T-helper 1 cell treated with Interleukin-12 subunit alpha and Interleukin-12 subunit beta and Interleukin-4 antibody, amounts not matched to agents 30 μg/mL and 1 μg/mL, for 36 hours (primary cell): ENCODE measurements around the gene THADA.

Experiments
- H3K27ac Mint-ChIP-seq: one replicate; pipeline ENCODE4 v1.8.0; 2021; ENCODE audit warnings: mild to moderate bottlenecking, mixed read lengths
- H3K27me3 Mint-ChIP-seq: one replicate; pipeline ENCODE4 v1.8.0; 2021; ENCODE audit warnings: low read depth, mixed read lengths
- H3K36me3 Mint-ChIP-seq: one replicate; pipeline ENCODE4 v1.8.0; 2021; ENCODE audit warnings: low read depth, mixed read lengths
- H3K4me1 Mint-ChIP-seq: one replicate; pipeline ENCODE4 v1.8.0; 2021; ENCODE audit warnings: low read depth, mixed read lengths
- H3K4me3 Mint-ChIP-seq: one replicate; pipeline ENCODE4 v1.8.0; 2021; ENCODE audit warnings: mild to moderate bottlenecking, moderate library complexity, mixed read lengths
- H3K9me3 Mint-ChIP-seq: one replicate; pipeline ENCODE4 v1.8.0; 2021; ENCODE audit warnings: mixed read lengths

Gene THADA

DNA sequence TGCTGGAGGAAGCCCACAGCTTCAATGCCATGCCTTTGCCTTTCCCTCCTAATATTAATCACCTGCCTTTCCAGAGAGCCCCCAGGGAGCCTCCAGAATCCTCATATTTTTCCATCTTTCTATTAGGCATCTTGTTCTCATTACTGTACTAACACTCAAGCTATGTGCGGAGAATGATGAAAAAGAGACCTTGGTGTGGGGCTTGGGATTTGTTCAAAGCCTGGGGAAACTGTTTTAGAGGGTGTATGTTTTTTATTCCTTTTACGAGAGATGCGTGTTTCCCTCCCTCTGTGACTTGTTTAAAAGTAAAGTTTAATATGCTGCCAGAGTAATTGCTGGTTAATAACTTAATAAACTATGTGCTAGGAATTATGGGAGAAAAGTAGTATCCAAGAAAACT, 267.0 kb downstream of the THADA start:
- no peaks in the 10 kb centered on the region for H3K27me3 Mint-ChIP-seq
- H3K9me3 Mint-ChIP-seq = no peaks in the 10 kb centered on the region
- H3K4me3 Mint-ChIP-seq = no peak overlapping the region
- no peak overlapping the region for H3K27ac Mint-ChIP-seq
- H3K36me3 Mint-ChIP-seq = peaks cover 12% of the 10 kb centered on the region
- H3K4me1 Mint-ChIP-seq = peaks cover 1% of the 10 kb centered on the region

DNA sequence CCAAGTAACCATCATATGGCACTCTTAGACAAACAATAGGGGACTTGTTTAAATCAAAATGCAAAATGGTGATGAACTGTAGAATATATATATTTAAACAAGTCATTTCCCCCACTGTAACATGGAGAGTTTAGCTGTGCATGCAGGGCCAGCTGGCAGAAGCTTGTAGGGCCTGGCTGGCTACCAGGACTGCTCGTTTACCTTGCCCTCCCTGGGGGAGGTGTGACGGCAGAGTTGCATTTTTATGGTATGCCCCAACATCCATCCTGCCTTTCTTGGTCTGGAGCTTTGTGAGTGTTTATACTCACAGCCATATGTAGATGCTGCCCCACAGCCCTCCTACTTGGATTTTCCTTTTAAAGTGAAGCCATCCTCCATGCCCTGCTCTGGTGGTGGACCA, 267.7 kb downstream of the THADA start:
- H3K9me3 Mint-ChIP-seq = no peaks in the 10 kb centered on the region
- no peak overlapping the region for H3K4me3 Mint-ChIP-seq
- H3K4me1 Mint-ChIP-seq = peaks cover 1% of the 10 kb centered on the region
- no peak overlapping the region for H3K27ac Mint-ChIP-seq
- peaks cover 12% of the 10 kb centered on the region for H3K36me3 Mint-ChIP-seq
- H3K27me3 Mint-ChIP-seq = no peaks in the 10 kb centered on the region

- H3K9me3 Mint-ChIP-seq = no peaks in the 10 kb centered on the region
- H3K4me1 Mint-ChIP-seq = peaks cover 1% of the 10 kb centered on the region
- no peaks in the 10 kb centered on the region for H3K27me3 Mint-ChIP-seq
- no peak overlapping the region for H3K27ac Mint-ChIP-seq
- no peak overlapping the region for H3K4me3 Mint-ChIP-seq
- peaks cover 9% of the 10 kb centered on the region for H3K36me3 Mint-ChIP-seq
Measured at GRCh38 chr2:43327119-43327518, 268.7 kb downstream of the THADA start.

DNA sequence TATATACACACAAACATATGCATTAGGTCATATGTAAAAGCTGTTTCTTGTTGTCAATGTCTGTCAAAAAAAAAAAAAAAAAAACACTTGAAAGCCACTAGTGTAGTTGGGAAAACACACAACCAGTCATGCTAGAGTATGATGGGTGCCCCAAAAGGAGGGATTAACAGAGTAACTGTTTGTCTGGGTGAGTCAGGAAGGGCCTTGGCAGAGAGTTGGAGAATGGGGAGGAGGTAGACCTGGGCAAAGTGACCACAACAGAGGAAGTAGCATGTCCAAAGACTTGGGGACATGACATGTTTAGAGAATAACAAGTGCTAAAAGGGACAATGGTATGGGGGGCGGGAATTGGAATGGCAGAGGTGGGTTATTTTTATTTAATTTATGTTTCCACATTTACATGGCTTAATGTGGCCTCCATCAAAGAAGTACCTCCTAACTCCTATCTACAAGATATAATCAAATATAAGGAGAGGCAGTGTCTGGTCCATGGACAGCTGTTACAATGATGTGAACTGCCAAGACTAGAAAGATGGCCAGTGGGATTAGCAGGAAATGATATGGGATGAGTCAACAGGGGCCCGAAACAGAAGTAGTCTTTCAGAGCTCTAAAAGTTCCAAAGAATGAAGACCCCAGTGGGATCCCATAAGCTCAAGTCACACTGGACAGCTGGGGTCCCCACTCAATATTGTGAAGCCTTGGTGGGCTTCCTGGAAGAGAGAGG, 269.6 kb downstream of the THADA start:
- H3K27me3 Mint-ChIP-seq = no peaks in the 10 kb centered on the region
- H3K4me3 Mint-ChIP-seq = no peak overlapping the region
- H3K9me3 Mint-ChIP-seq = no peaks in the 10 kb centered on the region
- H3K36me3 Mint-ChIP-seq = peaks cover 7% of the 10 kb centered on the region
- H3K27ac Mint-ChIP-seq = no peak overlapping the region
- peaks cover 1% of the 10 kb centered on the region for H3K4me1 Mint-ChIP-seq

- H3K27ac Mint-ChIP-seq = no peak overlapping the region
- H3K4me3 Mint-ChIP-seq = no peak overlapping the region
- peaks cover 7% of the 10 kb centered on the region for H3K36me3 Mint-ChIP-seq
- H3K9me3 Mint-ChIP-seq = no peaks in the 10 kb centered on the region
- H3K4me1 Mint-ChIP-seq = peaks cover 1% of the 10 kb centered on the region
- H3K27me3 Mint-ChIP-seq = no peaks in the 10 kb centered on the region
Measured at GRCh38 chr2:43325107-43325811, 270.6 kb downstream of the THADA start.

- Mint-ChIP-seq H3K36me3 (peaks cover 9% of the 10 kb centered on the region), H3K27ac (no peak overlapping the region), H3K4me3 (no peak overlapping the region), H3K4me1 (peaks cover 1% of the 10 kb centered on the region), H3K27me3 (no peaks in the 10 kb centered on the region), H3K9me3 (no peaks in the 10 kb centered on the region)
Measured at GRCh38 chr2:43324259-43325106, 271.4 kb downstream of the THADA start.

DNA sequence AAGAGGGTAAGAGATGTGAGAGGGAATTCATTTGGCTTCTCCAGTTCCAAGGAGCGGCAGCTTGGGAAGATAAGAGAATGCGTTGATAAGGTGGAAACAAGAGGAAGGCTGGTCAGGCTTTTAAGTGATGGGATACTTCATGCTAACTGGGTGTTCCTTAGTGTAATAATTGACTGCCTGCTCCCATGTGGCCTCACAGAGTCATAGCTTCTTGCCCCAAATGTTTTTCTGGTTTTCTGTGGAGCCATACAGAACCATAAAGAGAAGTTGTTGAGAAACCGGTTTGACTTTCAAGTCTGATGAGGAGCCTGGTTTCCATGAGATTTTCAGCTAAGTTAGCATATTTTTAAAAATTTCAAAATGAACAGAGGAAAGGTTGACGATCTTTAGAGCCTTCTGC, 272.0 kb downstream of the THADA start:
- no peaks in the 10 kb centered on the region for H3K27me3 Mint-ChIP-seq
- H3K27ac Mint-ChIP-seq = no peak overlapping the region
- H3K9me3 Mint-ChIP-seq = no peaks in the 10 kb centered on the region
- H3K36me3 Mint-ChIP-seq = peaks cover 9% of the 10 kb centered on the region
- H3K4me1 Mint-ChIP-seq = peaks cover 1% of the 10 kb centered on the region
- no peak overlapping the region for H3K4me3 Mint-ChIP-seq

DNA sequence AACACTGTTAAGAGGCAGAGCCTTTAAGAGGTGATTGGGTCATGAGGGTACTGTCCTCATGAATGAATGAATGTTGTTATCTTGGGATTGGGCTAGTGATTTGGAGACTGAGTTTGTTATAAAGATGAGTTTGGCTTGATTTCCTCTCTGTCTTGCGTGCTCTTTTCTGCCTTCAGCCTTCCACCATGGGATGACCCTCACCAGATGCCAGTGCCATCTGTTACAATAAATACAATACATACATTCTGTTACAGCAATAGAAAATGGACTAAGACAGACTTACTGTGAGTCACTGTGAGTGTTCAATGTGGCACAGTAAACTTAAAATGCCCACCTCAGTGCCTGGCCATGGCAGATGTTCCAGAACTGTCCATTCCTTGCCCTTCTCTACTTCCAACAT, 274.4 kb downstream of the THADA start:
- Mint-ChIP-seq H3K27me3 (no peaks in the 10 kb centered on the region), H3K4me1 (peaks cover 1% of the 10 kb centered on the region), H3K9me3 (no peaks in the 10 kb centered on the region), H3K4me3 (no peak overlapping the region), H3K36me3 (peaks cover 7% of the 10 kb centered on the region), H3K27ac (no peak overlapping the region)

GRCh38 chr2:43319541-43319940, 276.3 kb downstream of the THADA start:
- Mint-ChIP-seq H3K4me3 (no peak overlapping the region), H3K4me1 (peaks cover 6% of the 10 kb centered on the region), H3K36me3 (peaks cover 6% of the 10 kb centered on the region), H3K9me3 (no peaks in the 10 kb centered on the region), H3K27ac (no peak overlapping the region), H3K27me3 (no peaks in the 10 kb centered on the region)

DNA sequence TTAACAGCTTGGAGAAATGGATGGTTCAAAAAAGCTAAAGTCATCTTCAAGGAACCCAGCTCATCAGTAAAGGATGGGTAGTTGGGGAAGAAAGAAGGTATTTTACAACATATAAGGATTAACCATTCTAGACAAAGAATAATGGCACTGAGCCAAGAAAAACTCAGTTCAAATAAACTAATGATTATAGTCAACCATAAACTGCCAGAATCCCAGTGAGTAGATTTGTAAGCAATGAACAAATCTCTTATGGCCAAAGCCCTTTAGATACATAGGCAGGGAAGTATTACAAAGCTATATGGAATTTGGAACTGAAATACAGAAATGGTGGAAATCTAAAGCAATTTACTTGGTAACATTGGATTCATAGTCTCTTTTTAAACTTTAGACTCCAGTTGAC, 277.0 kb downstream of the THADA start:
- no peak overlapping the region for H3K4me3 Mint-ChIP-seq
- peaks cover 6% of the 10 kb centered on the region for H3K4me1 Mint-ChIP-seq
- no peak overlapping the region for H3K27ac Mint-ChIP-seq
- H3K9me3 Mint-ChIP-seq = no peaks in the 10 kb centered on the region
- H3K36me3 Mint-ChIP-seq = peaks cover 6% of the 10 kb centered on the region
- H3K27me3 Mint-ChIP-seq = no peaks in the 10 kb centered on the region

- Mint-ChIP-seq H3K4me1 (peaks cover 6% of the 10 kb centered on the region), H3K9me3 (no peaks in the 10 kb centered on the region), H3K36me3 (peaks cover 6% of the 10 kb centered on the region), H3K27ac (no peak overlapping the region), H3K4me3 (no peak overlapping the region), H3K27me3 (no peaks in the 10 kb centered on the region)
Measured at GRCh38 chr2:43317680-43318079, 278.2 kb downstream of the THADA start.

GRCh38 chr2:43317194-43317593, 278.6 kb downstream of the THADA start:
- peaks cover 6% of the 10 kb centered on the region for H3K36me3 Mint-ChIP-seq

GRCh38 chr2:43315482-43315881, 280.4 kb downstream of the THADA start:
- Mint-ChIP-seq H3K36me3 (peaks cover 5% of the 10 kb centered on the region), H3K4me3 (no peak overlapping the region), H3K27ac (no peak overlapping the region), H3K4me1 (peaks cover 6% of the 10 kb centered on the region), H3K9me3 (no peaks in the 10 kb centered on the region), H3K27me3 (no peaks in the 10 kb centered on the region)

More at GRCh38 chr2:43317194-43317593, 278.6 kb downstream of the THADA start:
- no peaks in the 10 kb centered on the region for H3K27me3 Mint-ChIP-seq
- no peak overlapping the region for H3K4me3 Mint-ChIP-seq
- peaks cover 6% of the 10 kb centered on the region for H3K4me1 Mint-ChIP-seq
- H3K27ac Mint-ChIP-seq = no peak overlapping the region
- no peaks in the 10 kb centered on the region for H3K9me3 Mint-ChIP-seq

DNA sequence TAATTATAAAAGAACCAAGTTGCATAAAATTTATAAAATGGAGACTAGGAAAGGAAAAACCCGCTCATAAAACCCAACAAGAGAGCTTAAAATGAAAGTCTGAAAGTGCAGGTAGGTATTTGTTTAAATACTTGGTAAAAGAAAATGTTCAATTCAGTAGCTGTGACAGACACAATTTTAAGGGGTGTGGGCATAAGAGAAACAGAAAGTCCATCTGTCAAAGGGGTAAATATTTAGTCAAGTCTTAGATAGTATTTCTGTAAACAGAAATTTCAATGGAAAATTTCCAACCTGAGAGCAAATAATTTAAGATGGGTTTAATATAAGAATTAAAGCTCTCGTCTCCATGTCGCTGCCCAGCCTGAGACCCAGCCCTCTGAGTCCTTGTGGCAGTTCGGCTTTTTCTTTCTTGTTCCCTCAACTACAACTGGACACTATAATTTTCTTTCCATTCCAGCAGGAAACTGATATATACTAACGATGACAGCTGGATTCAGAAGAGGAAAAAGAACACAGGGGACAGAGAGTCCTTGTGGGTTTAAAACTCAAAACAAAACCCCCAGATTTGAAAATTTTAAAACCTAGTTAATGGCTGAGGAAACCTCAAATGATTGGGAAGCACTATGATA, 281.4 kb downstream of the THADA start:
- Mint-ChIP-seq H3K36me3 (peaks cover 5% of the 10 kb centered on the region), H3K9me3 (peaks cover 2% of the 10 kb centered on the region), H3K4me3 (no peak overlapping the region), H3K27me3 (no peaks in the 10 kb centered on the region), H3K27ac (no peak overlapping the region), H3K4me1 (peaks cover 6% of the 10 kb centered on the region)
